Activated CD4-positive, alpha-beta T cell treated with anti-CD3 and anti-CD28 coated beads, Interleukin-2, Interleukin-4, amounts not matched to agents 100 ng/mL and 50 ng/mL, durations not matched to agents 16 hours and 8 hours (primary cell): ENCODE measurements around the gene FMO1.
"Not testable (repeated sequence)": the region's sequence is repeated elsewhere in the genome, so short reads cannot be mapped to it uniquely, and the experiment has no call there.

Source experiments
- DNase-seq: peaks from one replicate; pipeline ENCODE4 v3.0.0-alpha.2; 2020; ENCODE audit warnings: low spot score

FMO1 gene

GRCh38 chr1:171233183-171233582 lies 15.1 kb upstream of the FMO1 start:
- DNase-seq, result no peak

- DNase-seq, result not testable (repeated sequence)
Measured at GRCh38 chr1:171236231-171236630, 12.1 kb upstream of the FMO1 start.

- DNase-seq, result no peak
Measured at GRCh38 chr1:171243878-171244277, 4.4 kb upstream of the FMO1 start.

DNA sequence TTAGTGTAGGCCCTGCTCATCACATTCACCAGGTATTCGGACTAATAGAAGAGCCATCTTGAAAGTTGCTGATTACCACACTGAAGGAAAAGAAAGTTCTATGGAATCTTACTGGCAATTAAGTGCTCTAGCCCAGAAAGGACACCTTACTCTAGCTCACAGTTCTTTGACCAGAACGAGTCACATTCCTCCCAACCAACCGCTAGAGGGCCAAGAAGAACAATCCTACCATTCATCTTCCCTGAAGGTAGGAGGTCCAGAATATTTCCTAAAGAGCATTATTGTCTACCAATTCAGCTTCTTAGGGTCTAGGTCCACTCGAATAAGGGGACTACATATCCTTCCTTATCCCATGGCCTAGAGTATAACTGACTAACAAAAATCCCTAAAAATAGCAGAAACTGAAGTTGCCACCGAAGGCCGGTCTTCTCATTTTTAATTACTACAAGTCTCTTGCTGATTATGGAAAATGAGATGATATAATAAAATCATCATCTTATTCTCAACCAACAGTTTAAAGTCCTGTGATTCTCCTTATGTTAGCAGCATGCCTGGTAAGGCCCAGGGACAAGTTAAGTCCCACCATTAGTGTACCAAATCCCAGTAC lies 2.7 kb upstream of the FMO1 start:
- peak; percentile 9 for DNase-seq

- DNase-seq, result no peak
Measured at GRCh38 chr1:171247501-171247900, 793 bp upstream of the FMO1 start.

DNA sequence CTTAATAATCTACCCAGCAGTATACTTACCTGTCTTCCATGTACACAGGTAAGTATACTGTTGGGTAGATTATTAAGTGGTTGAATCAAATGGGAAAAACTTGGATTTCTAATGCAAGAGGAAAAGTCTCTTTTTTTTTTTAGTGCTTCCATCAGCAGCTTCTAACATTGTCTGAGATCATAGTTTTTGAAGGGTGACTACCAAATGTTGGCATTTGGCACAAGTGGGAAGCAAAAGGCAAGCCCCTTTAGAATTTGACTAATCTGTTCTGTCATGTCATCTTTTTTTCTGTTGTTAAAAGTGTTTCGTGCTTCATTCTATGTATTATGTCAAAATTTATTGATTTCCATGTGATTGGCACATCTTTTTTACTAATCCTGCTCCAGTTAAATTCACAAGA lies 547 bp downstream of the FMO1 start:
- no peak for DNase-seq

DNA sequence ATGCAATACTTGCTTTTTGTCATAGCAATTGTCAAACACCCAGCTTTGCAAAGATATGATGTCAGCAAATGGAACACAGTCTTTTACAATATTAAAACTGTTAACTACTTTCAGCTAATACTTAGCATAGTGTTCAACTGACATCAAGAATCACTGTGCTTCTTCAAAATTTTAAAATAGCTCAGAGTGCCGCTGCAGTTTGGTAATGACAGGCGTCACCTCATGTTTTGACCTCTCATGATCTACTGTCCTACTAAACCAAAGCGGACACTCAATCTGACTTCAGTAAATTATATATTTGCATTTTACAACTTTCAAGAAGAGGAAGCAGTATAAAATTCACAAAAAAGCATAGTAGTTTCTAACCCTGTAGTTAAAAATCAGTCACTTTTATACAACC lies 2.0 kb downstream of the FMO1 start:
- DNase-seq, result no peak

DNA sequence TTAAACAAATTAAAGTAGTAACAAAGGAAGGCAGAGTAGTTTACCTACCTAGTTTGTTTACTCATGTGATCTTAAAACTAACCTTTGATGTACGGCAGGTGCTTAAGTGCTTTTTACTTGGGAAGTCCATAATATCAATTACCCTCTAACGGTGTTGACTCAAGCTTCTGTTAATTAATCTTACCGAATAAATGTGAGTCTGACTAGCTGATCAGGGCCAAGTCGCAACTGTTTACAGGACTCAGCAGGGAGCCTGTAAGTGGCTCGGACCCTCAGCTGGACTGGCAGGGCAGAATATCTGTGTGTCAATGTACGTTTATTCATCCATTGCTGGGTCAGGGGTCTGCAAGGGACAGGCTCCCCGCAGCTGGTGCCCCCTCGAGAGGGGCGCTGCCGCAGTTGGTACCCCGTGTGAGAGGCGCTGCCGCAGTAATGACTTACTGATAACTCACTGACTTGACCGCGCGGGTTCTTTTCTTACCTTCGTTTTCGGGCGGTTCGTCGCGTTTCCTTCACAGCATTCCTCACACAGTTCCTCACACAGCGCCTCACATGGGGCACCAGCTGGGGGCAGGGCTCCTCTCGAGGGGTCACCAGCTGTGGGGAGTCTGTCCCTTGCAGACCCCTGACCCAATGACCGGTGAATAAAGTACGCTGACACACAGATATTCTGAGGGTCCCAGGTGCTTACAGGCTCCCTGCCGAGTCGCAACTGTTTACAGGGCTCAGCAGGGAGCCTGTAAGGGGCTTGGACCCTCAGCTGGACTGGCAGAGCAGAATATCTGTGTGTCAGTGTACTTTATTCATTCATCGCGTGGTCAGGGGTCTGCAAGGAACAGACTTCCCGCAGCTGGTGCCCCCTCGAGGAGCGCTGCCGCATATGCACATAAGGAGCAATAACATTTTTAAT lies 3.0 kb downstream of the FMO1 start:
- peak; percentile 22 for DNase-seq

DNA sequence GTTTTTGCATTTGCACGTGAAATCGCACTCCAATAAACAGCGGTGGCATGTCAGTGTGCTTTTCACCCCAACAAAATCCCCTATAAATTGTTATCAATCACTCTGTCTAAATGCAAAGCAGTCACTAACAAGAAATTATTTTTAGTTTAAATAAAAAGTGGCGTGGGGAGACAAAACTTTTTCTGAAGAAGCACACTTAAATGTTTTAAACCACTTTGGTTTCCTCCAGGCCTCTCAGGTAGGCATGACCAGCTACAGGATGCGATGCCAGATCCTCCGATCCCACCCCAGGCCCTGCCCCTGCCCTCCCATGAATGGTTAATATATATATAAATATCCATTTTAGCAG lies 3.6 kb downstream of the FMO1 start:
- no peak for DNase-seq

DNA sequence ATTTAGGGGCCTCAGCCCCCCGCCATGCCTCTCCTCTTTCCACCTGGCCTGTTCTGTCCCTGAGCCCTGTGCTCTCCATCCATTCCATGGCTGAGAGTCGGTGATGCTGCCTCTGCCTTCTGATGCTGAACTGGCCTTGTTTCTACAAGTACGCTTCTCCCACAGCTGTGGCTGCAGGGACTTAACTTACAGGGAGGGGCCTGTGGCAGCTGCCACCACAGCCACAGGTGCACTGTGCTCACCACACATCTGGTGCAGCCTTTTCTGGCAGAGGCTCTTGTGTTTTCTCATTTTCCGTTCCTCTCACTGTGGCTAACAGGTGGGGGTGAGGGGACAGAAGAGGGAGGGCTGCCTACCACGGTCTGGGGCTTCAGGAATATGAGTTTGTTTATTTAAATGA lies 4.2 kb downstream of the FMO1 start:
- no peak for DNase-seq

- no peak for DNase-seq
Measured at GRCh38 chr1:171254859-171255258, 6.6 kb downstream of the FMO1 start.

GRCh38 chr1:171256940-171257606 lies 8.8 kb downstream of the FMO1 start:
- no peak for DNase-seq

DNA sequence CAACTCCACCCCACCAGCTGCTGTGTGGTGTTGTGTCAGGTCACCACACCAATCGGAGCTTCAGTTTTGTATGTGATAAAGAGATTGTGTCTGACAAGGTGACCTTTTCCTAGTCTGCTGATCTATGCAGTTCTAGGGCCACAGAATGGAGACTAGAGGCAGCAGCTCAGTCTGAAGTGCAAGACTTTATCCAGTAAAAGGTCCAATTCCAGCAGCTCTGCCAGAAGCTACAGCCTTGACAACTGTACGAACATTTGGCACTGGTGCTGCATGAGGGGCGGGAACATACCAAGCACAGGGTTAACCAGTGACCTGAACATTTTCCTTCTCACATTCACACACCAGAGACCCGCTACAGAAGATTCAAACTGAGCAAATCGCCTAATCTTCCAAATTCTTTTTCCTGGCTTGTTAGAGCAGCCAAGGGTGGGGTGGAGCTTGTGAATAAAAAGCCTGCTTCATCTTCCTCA lies 9.3 kb downstream of the FMO1 start:
- DNase-seq, result no peak

- DNase-seq, result no peak
Measured at GRCh38 chr1:171258429-171258828, 10.1 kb downstream of the FMO1 start.

- DNase-seq, result no peak
Measured at GRCh38 chr1:171258943-171259342, 10.6 kb downstream of the FMO1 start.

DNA sequence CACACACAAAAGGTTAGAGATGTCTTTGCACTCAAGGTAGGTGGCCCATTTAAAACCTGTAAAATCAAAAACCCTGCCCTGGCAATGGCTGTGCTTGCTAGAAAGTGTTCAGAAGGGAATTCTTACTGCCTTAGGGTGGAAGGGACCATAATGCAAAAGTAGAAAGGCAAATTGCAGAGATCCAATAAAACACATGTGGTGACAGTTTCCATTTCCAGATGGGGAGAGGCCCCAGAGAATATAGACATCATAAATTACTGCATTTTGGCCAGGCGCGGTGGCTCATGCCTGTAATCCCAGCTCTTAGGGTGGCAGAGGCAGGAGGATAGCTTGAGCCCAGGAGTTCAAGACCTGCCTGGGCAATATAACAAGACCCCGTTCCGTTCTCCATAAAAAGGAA lies 13.0 kb downstream of the FMO1 start:
- DNase-seq, result no peak

- no peak for DNase-seq
Measured at GRCh38 chr1:171263901-171264300, 15.6 kb downstream of the FMO1 start.

- DNase-seq, result no peak
Measured at GRCh38 chr1:171265686-171266085, 17.4 kb downstream of the FMO1 start.

DNA sequence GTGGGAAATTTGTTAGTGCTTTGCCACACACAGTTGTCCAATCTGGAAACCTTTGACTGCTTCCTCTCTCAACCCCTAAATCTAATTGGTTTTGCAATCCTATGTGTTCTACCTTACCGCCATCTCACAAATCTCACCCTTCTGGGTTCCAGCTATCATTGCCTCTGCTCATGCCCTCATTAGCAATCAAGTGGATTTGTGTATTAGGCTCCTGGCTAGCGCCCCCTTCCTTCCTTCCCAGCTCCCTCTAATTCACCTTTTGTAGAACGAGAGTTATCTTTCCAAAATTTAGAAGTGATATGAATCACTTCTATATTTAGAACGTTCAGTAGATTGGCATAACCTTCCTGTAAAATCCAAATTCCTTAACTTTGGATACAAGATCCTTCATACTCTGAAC lies 18.6 kb downstream of the FMO1 start:
- no peak for DNase-seq

DNA sequence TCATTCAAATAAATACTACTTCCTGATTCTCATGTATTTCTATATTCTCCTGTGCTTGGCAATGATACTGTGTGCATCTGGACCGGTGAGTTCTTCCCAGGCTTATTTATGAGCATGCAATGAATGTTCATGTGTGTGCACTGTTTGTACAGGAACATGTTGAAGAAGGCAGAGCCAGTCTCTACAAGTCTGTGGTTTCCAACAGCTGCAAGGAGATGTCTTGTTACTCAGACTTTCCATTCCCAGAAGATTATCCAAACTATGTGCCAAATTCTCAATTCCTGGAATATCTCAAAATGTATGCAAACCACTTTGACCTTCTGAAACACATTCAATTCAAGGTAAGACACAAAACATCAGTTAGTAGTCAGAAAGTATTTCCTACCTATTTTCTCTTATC lies 19.1 kb downstream of the FMO1 start:
- DNase-seq, result no peak

DNA sequence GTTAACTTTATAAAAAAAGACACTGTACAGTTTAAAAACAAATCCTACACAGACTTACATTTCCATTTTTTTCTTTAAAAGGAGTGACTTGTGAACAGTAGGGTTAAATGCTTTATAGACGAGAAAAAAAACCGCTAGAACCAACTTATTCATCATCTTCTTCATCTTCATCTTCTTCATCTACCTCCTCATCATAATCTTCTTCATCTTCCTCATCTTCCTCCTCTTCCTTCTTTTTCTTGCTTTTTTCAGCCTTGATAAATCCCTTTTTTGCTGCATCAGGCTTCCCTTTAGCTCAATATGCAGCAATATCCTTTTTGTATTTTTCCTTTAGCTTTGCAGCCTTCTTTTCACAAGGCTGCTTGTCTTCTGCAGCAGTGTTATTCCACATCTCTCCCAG lies 22.5 kb downstream of the FMO1 start:
- no peak for DNase-seq

DNA sequence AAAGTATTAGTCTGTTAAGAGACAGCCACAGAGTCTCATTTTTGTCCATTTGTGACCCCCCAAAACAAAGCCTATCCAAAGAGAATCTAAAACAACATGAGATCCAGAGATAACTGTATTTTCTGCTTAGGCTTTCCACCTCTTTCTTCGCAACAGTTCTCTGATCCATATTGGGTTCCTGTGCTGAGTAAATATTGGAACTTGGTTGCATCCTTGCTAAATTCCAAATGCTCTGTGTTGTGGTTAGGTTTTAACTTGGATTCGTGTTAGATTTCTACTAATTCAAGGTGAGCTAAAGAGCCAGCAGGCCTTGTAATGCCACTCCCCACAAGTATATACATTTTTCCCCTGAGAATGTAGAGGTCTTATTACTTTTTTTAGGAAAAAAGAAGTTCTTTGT lies 29.2 kb downstream of the FMO1 start:
- no peak for DNase-seq

DNA sequence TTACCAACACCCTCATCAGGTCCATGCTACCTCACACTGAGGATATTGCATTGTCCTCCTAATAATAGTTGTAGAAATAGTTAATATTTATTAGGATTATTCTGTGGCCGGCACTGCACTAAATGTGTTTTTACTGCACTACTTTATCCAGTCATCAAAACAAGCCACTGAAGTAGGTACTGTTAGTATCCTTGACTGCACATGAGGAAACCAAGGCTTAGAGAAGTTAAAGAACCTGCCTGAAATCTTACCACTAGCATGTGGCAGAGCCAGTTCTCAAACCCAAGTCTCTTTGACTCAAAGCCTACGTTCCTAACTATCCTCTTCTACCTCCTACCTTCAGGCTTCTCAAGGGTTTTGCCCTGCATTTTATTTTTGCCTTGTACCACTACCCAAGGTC lies 30.9 kb downstream of the FMO1 start:
- DNase-seq, result no peak
